Mesenchymal stem cell (in vitro differentiated cells and primary cell): ENCODE results near the gene ITK.

Experiments
- DNase-seq: peaks from one replicate; pipeline ENCODE4 v3.0.0-alpha.2; 2013
- H2AFZ ChIP-seq: one replicate; pipeline ENCODE4 v1.6.1; 2013; ENCODE audit warnings: low read depth, mild to moderate bottlenecking, control low read depth, inconsistent platforms, low read length, moderate library complexity
- H2AK5ac ChIP-seq: 2 replicates; pipeline ENCODE4 v1.6.1; 2013; ENCODE audit warnings: low read length, moderate library complexity, mild to moderate bottlenecking, inconsistent platforms; ENCODE audit not compliant: severe bottlenecking
- H2BK120ac ChIP-seq: one replicate; pipeline ENCODE4 v1.6.1; 2013; ENCODE audit warnings: low read depth, mild to moderate bottlenecking, inconsistent platforms, low read length, moderate library complexity
- H2BK12ac ChIP-seq, 2 experiments: one replicate each; pipeline ENCODE4 v1.6.1; 2013; ENCODE audit warnings: inconsistent platforms in 2 of 2, low read length in 2 of 2, mild to moderate bottlenecking in 2 of 2, moderate library complexity in 2 of 2, control low read depth in 1 of 2
- H2BK15ac ChIP-seq: one replicate; pipeline ENCODE4 v1.6.1; 2013; ENCODE audit warnings: mild to moderate bottlenecking, low read depth, inconsistent platforms; ENCODE audit not compliant: poor library complexity, severe bottlenecking
- H2BK5ac ChIP-seq: 2 replicates; pipeline ENCODE4 v1.6.1; 2013; ENCODE audit warnings: low read depth, mild to moderate bottlenecking, low read length, control low read depth, inconsistent platforms; ENCODE audit not compliant: poor library complexity, severe bottlenecking
- H3K14ac ChIP-seq, 2 experiments: one replicate each; pipeline ENCODE4 v1.6.1; 2013; ENCODE audit warnings: inconsistent platforms in 2 of 2, low read length in 2 of 2, control low read depth in 1 of 2, mild to moderate bottlenecking in 1 of 2, moderate library complexity in 1 of 2
- H3K18ac ChIP-seq, 2 experiments: one replicate each; pipeline ENCODE4 v1.6.1; 2013; ENCODE audit warnings: inconsistent platforms in 2 of 2, low read length in 2 of 2, control low read depth in 1 of 2, low read depth in 1 of 2, mild to moderate bottlenecking in 1 of 2
- H3K23ac ChIP-seq, 2 experiments: one replicate each; pipeline ENCODE4 v1.6.1; 2013; ENCODE audit warnings: inconsistent platforms in 2 of 2, low read length in 2 of 2, mild to moderate bottlenecking in 2 of 2, moderate library complexity in 2 of 2, control low read depth in 1 of 2
- H3K27ac ChIP-seq: 2 replicates; pipeline ENCODE4 v1.5.1; 2013; ENCODE audit warnings: mild to moderate bottlenecking, moderate library complexity, low read length, control low read depth, inconsistent platforms; ENCODE audit not compliant: poor library complexity, severe bottlenecking
- H3K27me3 ChIP-seq, 2 experiments: 2 replicates each; pipeline versions ENCODE4 v1.6.1 to v1.7.0; 2013; ENCODE audit warnings: low read length in 2 of 2, mild to moderate bottlenecking in 2 of 2, moderate library complexity in 2 of 2, control low read depth in 1 of 2, inconsistent platforms in 1 of 2; ENCODE audit not compliant: control insufficient read depth in 1 of 2, insufficient read depth in 1 of 2
- H3K36me3 ChIP-seq, 2 experiments: 2 replicates each; pipeline versions ENCODE4 v1.6.1 to v1.7.0; 2013; ENCODE audit warnings: low read length in 2 of 2, control low read depth in 1 of 2, inconsistent platforms in 1 of 2, low read depth in 1 of 2, mild to moderate bottlenecking in 1 of 2; ENCODE audit not compliant: insufficient read depth in 2 of 2, control insufficient read depth in 1 of 2
- H3K4ac ChIP-seq, 2 experiments: one replicate each; pipeline ENCODE4 v1.6.1; 2013; ENCODE audit warnings: inconsistent platforms in 2 of 2, low read length in 2 of 2, mild to moderate bottlenecking in 2 of 2, moderate library complexity in 2 of 2, control low read depth in 1 of 2, low read depth in 1 of 2
- H3K4me1 ChIP-seq: 2 replicates; pipeline ENCODE4 v1.6.1; 2013; ENCODE audit warnings: low read depth, low read length, control low read depth; ENCODE audit not compliant: control insufficient read depth, insufficient read depth
- H3K4me2 ChIP-seq: 2 replicates; pipeline ENCODE4 v1.6.1; 2013; ENCODE audit warnings: low read length, mild to moderate bottlenecking, inconsistent platforms; ENCODE audit not compliant: poor library complexity, severe bottlenecking
- H3K4me3 ChIP-seq, 2 experiments: 2 replicates each; pipeline versions ENCODE4 v1.5.1 to v1.7.0; 2013; ENCODE audit warnings: low read length in 2 of 2, mild to moderate bottlenecking in 2 of 2, control low read depth in 1 of 2, low read depth in 1 of 2; ENCODE audit not compliant: insufficient read depth in 1 of 2
- H3K79me1 ChIP-seq: replicated peaks from 2 replicates; pipeline ENCODE4 v1.6.1; 2013; ENCODE audit warnings: mild to moderate bottlenecking, control low read depth, low read length, inconsistent platforms; ENCODE audit not compliant: poor library complexity, severe bottlenecking
- H3K9ac ChIP-seq: 2 replicates; pipeline ENCODE4 v1.7.0; 2013; ENCODE audit warnings: mild to moderate bottlenecking, low read length, moderate library complexity
- H3K9me3 ChIP-seq: 2 replicates; pipeline ENCODE4 v1.7.0; 2013; ENCODE audit warnings: mild to moderate bottlenecking, low read length; ENCODE audit not compliant: control insufficient read depth
- H4K8ac ChIP-seq: one replicate; pipeline ENCODE4 v1.6.1; 2013; ENCODE audit warnings: inconsistent platforms, mild to moderate bottlenecking, low read length, moderate library complexity
- H4K91ac ChIP-seq: one replicate; pipeline ENCODE4 v1.6.1; 2013; ENCODE audit warnings: mild to moderate bottlenecking, low read length, inconsistent platforms
- WGBS: methylation state at CpG from one replicate; pipeline ENCODE4 v1.1.7; 2013; ENCODE audit warnings: mixed read lengths; 5-methylcytosine and 5-hydroxymethylcytosine counted together

Gene ITK

GRCh38 chr5:157282150-157282549 is 101.5 kb downstream of the ITK start:
- H3K79me1 ChIP-seq: peaks cover 25% of the 10 kb centered on the region
- H2BK12ac ChIP-seq: no peak overlapping the region
- H3K9me3 ChIP-seq: no peaks in the 10 kb centered on the region
- H3K4ac ChIP-seq: no peak overlapping the region
- H3K4me1 ChIP-seq: peaks cover 8% of the 10 kb centered on the region
- H2BK5ac ChIP-seq: no peak overlapping the region
- DNase-seq: no peak
- no peak overlapping the region for H4K8ac ChIP-seq
- no peak overlapping the region for H2AK5ac ChIP-seq
- H4K91ac ChIP-seq: no peak overlapping the region
- no peak overlapping the region for H2BK15ac ChIP-seq
- no peak overlapping the region for H3K14ac ChIP-seq
- H2BK120ac ChIP-seq: no peak overlapping the region
- H3K36me3 ChIP-seq: peaks cover 0 to 10% of the 10 kb centered on the region in 2 experiments
- H3K4me2 ChIP-seq: no peak overlapping the region
- no peak overlapping the region for H3K18ac ChIP-seq
- no peaks in the 10 kb centered on the region for H3K27me3 ChIP-seq
- no peak overlapping the region for H3K4me3 ChIP-seq
- H2AFZ ChIP-seq: no peak overlapping the region
- no peak overlapping the region for H3K23ac ChIP-seq
- no peak overlapping the region for H3K27ac ChIP-seq
- H3K9ac ChIP-seq: no peak overlapping the region

GRCh38 chr5:157283434-157283833 is 102.8 kb downstream of the ITK start:
- Histone ChIP-seq H2BK12ac (no peak overlapping the region), H3K9me3 (no peaks in the 10 kb centered on the region), H4K8ac (no peak overlapping the region), H3K27ac (no peak overlapping the region), H3K18ac (no peak overlapping the region), H3K4me3 (no peak overlapping the region), H2AFZ (no peak overlapping the region), H2BK15ac (no peak overlapping the region), H3K9ac (no peak overlapping the region), H3K36me3 (peaks cover 2 to 13% of the 10 kb centered on the region in 2 experiments), H3K14ac (no peak overlapping the region), H3K4me1 (peaks cover 8% of the 10 kb centered on the region), H2BK5ac (no peak overlapping the region), H2AK5ac (no peak overlapping the region), H3K4ac (no peak overlapping the region), H3K79me1 (peaks cover 21% of the 10 kb centered on the region), H4K91ac (no peak overlapping the region), H3K27me3 (no peaks in the 10 kb centered on the region), H3K23ac (no peak overlapping the region), H2BK120ac (no peak overlapping the region), H3K4me2 (no peak overlapping the region)
- DNase-seq: no peak
- 88% methylated on average over 3 of the region's 3 CpGs for whole genome bisulfite sequencing

- no peak overlapping the region for H2AK5ac ChIP-seq
- no peak overlapping the region for H2BK12ac ChIP-seq
- peaks cover 2 to 13% of the 10 kb centered on the region in 2 experiments for H3K36me3 ChIP-seq
- DNase-seq: no peak
- no peak overlapping the region for H2AFZ ChIP-seq
- H3K23ac ChIP-seq: no peak overlapping the region
- H4K8ac ChIP-seq: no peak overlapping the region
- H3K4me1 ChIP-seq: peaks cover 8% of the 10 kb centered on the region
- H2BK15ac ChIP-seq: no peak overlapping the region
- peaks cover 18% of the 10 kb centered on the region for H3K79me1 ChIP-seq
- H3K27me3 ChIP-seq: no peaks in the 10 kb centered on the region
- H2BK5ac ChIP-seq: no peak overlapping the region
- no peak overlapping the region for H3K9ac ChIP-seq
- no peak overlapping the region for H3K14ac ChIP-seq
- H3K27ac ChIP-seq: no peak overlapping the region
- H2BK120ac ChIP-seq: no peak overlapping the region
- no peak overlapping the region for H3K4me2 ChIP-seq
- H3K9me3 ChIP-seq: no peaks in the 10 kb centered on the region
- H3K4ac ChIP-seq: no peak overlapping the region
- H3K18ac ChIP-seq: no peak overlapping the region
- H3K4me3 ChIP-seq: no peak overlapping the region
- no peak overlapping the region for H4K91ac ChIP-seq
- WGBS: 91% methylated on average over 6 of the region's 6 CpGs
These were observed 104.0 kb downstream of the ITK start for GRCh38 chr5:157284458-157285212.

GRCh38 chr5:157285310-157286035 is 104.8 kb downstream of the ITK start:
- no peak overlapping the region for H2BK12ac ChIP-seq
- H3K23ac ChIP-seq: no peak overlapping the region
- no peak overlapping the region for H3K4me3 ChIP-seq
- H3K27me3 ChIP-seq: no peaks in the 10 kb centered on the region
- no peaks in the 10 kb centered on the region for H3K9me3 ChIP-seq
- H4K8ac ChIP-seq: no peak overlapping the region
- no peak overlapping the region for H2BK5ac ChIP-seq
- H3K27ac ChIP-seq: no peak overlapping the region
- peaks cover 2 to 13% of the 10 kb centered on the region in 2 experiments for H3K36me3 ChIP-seq
- no peak overlapping the region for H3K4ac ChIP-seq
- no peak for DNase-seq
- no peak overlapping the region for H2BK120ac ChIP-seq
- H3K4me2 ChIP-seq: no peak overlapping the region
- H3K9ac ChIP-seq: no peak overlapping the region
- H2AK5ac ChIP-seq: no peak overlapping the region
- H3K4me1 ChIP-seq: peaks cover 10% of the 10 kb centered on the region
- no peak overlapping the region for H2BK15ac ChIP-seq
- peaks cover 16% of the 10 kb centered on the region for H3K79me1 ChIP-seq
- no peak overlapping the region for H3K18ac ChIP-seq
- H4K91ac ChIP-seq: no peak overlapping the region
- H2AFZ ChIP-seq: no peak overlapping the region
- H3K14ac ChIP-seq: no peak overlapping the region
- WGBS: 96% methylated on average over 7 of the region's 10 CpGs
